ENCODE results near the gene ITGA5.
A peak's percentile ranks its signal among the peaks of the same experiment; 100 is the strongest.

ITGA5 gene

DNA sequence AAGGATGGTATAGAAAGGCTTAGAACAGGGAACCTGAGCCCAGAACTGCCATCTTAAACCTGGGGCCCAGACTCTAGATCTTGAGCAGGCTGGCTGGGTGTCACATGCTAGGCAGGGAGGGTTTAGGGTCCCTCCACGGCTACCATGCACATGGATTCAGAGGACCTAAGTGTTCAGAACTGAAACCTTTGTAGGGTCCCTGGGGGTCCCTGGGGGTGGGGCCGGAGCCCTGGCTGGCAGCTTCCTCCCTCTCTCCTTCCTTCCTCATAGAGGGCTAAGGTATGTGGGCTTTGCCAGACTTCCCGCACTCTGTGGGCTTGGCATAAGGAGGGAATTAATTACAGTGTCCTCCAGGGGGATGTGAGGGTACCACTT is 29.9 kb downstream of the ITGA5 start:
- TF ChIP-seq, protein P1, sequence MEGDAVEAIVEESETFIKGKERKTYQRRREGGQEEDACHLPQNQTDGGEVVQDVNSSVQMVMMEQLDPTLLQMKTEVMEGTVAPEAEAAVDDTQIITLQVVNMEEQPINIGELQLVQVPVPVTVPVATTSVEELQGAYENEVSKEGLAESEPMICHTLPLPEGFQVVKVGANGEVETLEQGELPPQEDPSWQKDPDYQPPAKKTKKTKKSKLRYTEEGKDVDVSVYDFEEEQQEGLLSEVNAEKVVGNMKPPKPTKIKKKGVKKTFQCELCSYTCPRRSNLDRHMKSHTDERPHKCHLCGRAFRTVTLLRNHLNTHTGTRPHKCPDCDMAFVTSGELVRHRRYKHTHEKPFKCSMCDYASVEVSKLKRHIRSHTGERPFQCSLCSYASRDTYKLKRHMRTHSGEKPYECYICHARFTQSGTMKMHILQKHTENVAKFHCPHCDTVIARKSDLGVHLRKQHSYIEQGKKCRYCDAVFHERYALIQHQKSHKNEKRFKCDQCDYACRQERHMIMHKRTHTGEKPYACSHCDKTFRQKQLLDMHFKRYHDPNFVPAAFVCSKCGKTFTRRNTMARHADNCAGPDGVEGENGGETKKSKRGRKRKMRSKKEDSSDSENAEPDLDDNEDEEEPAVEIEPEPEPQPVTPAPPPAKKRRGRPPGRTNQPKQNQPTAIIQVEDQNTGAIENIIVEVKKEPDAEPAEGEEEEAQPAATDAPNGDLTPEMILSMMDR (IDR thresholded peaks at IDR 0.05; ENCODE audit: insufficient read depth, low read depth, low read length, missing control alignments), result no peak
- H3K4me3 ChIP-seq (ENCODE audit: low read depth, low read length), result no peak overlapping the region
- DNase-seq (ENCODE audit: low read depth), result no peak

DNA sequence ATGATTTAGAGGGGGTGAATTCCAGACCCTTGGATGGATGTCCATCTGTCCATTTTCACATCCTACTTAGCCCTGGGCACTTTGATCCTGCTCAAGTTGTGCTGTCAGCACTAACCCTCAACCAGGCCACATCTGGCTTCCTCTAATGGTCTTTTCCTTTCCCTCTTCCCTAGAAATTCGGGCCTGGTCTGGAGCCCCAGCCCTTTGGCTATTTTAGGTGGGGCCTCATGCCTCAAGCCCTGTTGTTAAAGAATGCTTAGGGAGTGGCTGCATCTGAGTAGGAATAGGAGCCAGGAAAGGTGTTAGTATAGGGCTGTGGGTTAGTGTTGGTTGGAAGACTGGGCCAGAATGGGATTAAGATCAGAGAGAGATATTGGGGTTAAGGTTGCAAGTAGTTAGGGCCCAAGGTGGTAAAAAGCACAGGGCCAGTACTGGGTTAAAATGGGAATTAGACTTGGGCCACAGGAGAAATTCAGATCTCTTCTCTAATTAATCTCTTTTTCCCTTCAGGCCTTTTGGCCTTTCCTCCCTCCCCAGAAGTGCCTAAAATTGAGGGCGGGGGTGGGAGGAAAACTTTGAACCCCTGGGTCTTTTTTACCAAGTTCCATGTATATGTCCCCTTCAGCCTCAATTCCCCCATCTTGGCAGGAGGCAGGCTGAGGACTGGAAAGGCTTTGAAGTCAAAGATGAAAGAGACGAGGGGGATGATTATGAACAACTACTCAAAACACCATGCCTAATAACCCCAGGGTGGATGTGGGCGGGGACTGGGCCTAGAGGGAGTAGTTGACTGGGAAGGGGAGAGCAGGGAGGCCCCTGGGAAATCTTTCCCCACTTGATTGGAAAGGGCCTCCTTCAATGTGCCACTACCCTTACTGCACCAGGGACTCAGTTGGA is 30.6 kb downstream of the ITGA5 start:
- DNase-seq (ENCODE audit: low read depth), result no peak
- no peak overlapping the region for H3K4me3 ChIP-seq (ENCODE audit: low read depth, low read length)
- TF ChIP-seq, protein P1 (IDR thresholded peaks at IDR 0.05; ENCODE audit: insufficient read depth, low read depth, low read length, missing control alignments), result no peak

DNA sequence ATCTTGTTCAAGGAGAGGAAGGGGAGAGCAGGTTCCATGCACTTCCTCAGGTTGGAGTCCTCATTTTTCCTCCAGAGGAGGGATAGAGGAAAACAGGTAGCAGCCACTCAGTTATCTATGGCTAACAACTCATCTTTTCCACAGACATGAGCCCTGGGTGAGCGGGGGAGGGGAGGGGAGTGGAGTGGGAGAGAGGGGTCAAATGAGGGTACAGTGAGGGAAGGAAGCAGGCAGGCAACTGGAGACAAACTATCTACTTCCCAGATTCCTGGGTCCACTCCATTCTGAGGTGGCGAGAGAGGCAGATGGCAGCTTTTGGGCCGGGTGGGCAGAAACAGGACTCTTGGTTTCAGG is 32.0 kb downstream of the ITGA5 start:
- TF ChIP-seq, protein P1 (IDR thresholded peaks at IDR 0.05; ENCODE audit: insufficient read depth, low read depth, low read length, missing control alignments), result no peak
- no peak overlapping the region for H3K4me3 ChIP-seq (ENCODE audit: low read depth, low read length)
- no peak for DNase-seq (ENCODE audit: low read depth)

DNA sequence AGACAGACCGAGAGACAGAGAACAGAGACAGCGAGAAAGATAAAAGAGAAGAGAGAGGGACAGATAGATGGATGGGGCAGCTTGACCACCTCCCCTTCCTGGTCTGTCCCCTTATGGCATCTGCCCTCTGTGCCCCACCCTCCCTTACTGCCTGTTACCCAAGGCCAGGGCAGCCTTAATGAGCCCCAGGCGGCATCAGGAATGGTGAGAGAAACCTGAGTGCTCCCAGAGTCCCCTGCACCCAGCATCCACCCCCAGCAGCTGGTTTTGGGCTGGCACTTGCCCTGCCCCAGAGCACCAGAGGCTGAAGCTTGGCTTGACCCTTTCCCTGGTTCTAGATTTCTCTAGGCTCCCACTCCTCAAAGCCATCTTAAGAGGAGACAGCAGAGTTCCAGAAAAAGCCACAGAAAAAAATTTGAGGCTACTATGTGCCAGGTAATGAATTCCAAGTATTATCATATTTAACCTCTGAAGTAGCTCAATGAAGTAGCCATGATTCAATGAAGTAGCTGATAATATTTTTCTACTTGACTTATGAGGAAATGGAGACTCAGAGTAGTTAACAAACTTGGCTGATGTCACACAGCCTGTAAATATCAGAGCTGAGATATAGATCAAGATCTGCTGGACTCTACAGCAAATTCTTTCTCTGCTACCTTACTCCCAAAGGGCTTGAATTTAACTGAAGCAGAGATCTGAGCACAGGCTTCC is 32.5 kb downstream of the ITGA5 start:
- DNase-seq (ENCODE audit: low read depth), result no peak
- TF ChIP-seq, protein P1 (IDR thresholded peaks at IDR 0.05; ENCODE audit: insufficient read depth, low read depth, low read length, missing control alignments), result no peak
- H3K4me3 ChIP-seq (ENCODE audit: low read depth, low read length), result no peak overlapping the region

DNA sequence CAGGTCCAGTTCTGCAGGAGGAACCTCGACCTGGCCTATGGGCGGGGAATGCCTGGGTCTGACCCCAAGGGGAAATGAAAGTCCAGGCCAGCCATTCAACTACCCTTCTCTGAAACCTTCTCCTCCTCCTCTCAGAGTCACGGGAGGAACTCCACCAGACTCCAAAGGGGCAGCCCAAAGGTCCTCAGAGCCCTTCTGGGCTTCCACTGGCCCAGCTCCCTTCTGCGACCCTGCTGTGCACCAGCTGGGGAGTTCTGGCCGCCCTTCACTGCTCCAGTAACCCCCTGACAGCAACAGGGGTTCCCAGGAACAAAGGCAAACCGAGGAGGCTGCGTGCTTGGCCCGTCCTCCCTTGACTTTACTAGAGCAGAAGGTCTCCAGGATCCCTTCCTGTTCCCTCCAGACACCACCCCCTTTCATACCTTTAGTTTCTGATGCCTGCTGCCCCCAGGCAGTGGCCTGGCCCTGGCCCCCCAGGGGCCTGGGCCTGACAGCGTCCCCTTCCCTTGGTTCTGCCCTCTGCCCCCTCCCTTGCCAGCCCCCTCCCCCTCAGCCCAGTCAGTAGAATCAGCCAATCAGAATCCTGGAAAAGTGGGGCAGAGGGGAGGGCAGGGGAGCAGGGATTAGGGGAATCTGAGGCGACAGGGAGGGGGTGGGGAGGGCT is 33.7 kb downstream of the ITGA5 start:
- H3K4me3 ChIP-seq (ENCODE audit: low read depth, low read length), result no peak overlapping the region
- TF ChIP-seq, protein P1 (IDR thresholded peaks at IDR 0.05; ENCODE audit: insufficient read depth, low read depth, low read length, missing control alignments), result no peak
- DNase-seq (ENCODE audit: low read depth), result peak; percentile 47

DNA sequence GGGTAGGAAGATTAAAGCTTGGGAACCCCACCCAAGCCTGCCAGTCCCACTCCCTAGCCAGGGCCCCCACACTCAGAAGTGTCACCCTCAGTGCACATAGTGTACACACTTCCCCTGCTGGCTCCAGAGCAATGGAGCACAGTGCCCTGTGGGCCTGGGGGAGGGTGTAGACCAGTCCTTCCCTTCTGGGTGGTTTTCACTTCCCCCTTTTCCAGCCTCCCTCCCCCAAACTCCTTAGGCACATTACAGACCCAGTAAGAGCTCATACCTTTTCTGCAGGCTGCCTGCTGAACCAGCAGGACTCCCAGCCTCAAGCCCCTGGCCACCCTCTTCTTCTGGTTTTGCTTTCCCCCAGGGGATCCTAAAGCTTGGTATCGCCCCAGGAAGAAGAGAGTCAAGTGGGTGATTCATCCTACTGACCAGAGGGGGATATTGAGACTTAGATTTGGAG is 34.5 kb downstream of the ITGA5 start, which contains the start of gene ZNF385A:
ZNF385A (minus strand) TSS at position 143 of the 451 bp plus-strand sequence. CDS start 219 bp downstream, outside the sequence.
- peak; percentile 45 for DNase-seq (ENCODE audit: low read depth)
- TF ChIP-seq, protein P1 (IDR thresholded peaks at IDR 0.05; ENCODE audit: insufficient read depth, low read depth, low read length, missing control alignments), result no peak
- no peak within 1 kb of the TSS for H3K4me3 ChIP-seq (ENCODE audit: low read depth, low read length)
